K562 (cell line): ENCODE measurements around the gene DAG1.

Source experiments
- CTCF ChIP-seq, 3 experiments: IDR thresholded peaks in 2 of 3; conservative IDR thresholded peaks in 1 of 3; 2 replicates each; pipeline ENCODE4 v1.5.1; 2011 to 2012; ENCODE audit warnings: low read length in 3 of 3, mild to moderate bottlenecking in 3 of 3, control low read depth in 2 of 3, improper control_type of control experiment in 1 of 3, inconsistent platforms in 1 of 3, low read depth in 1 of 3, mixed read lengths in 1 of 3, moderate library complexity in 1 of 3; ENCODE audit not compliant: insufficient read depth in 2 of 3
- ETV5 ChIP-seq: sonication (generic); formaldehyde crosslinking; IDR thresholded peaks from 2 replicates; pipeline ENCODE4 v1.4.0; 2020; ENCODE audit warnings: low read depth, mild to moderate bottlenecking, missing genetic modification reagents
- MAZ ChIP-seq, 2 experiments: fragments of 450-650 bp in 1 of 2; sonication (generic) in 1 of 2; formaldehyde crosslinking; IDR thresholded peaks in 1 of 2; conservative IDR thresholded peaks in 1 of 2; 2 replicates each; pipeline versions ENCODE4 v1.4.0 to v1.5.0; 2020; ENCODE audit warnings: mild to moderate bottlenecking in 1 of 2, missing genetic modification reagents in 1 of 2
- STAG1 ChIP-seq: sonication (generic); formaldehyde crosslinking; IDR thresholded peaks from 2 replicates; pipeline ENCODE4 v1.5.0; 2020; ENCODE audit warnings: missing genetic modification reagents, borderline replicate concordance
- ZKSCAN3 ChIP-seq: fragments of 250-450 bp; sonication (Bioruptor Pico); IDR thresholded peaks from 2 replicates; pipeline ENCODE4 v1.4.0; 2020

GRCh38 chr3:49534581-49535441, 64.7 kb downstream of the DAG1 start:
- TF ChIP-seq CTCF (IDR thresholded peaks at IDR 0.05 in 2 of 3, conservative IDR thresholded peaks at IDR 0.05 in 1 of 3; ENCODE audit: insufficient read depth in 2 of 3, low read depth in 1 of 3, low read length in 3 of 3), result no peak
- no peak for TF ChIP-seq ZKSCAN3
- no peak for TF ChIP-seq STAG1
- TF ChIP-seq MAZ (CRISPR knock-in tag; conservative IDR thresholded peaks at IDR 0.05 in 1 of 2, IDR thresholded peaks at IDR 0.05 in 1 of 2), result no peak
- TF ChIP-seq ETV5 (CRISPR knock-in tag), result no peak
